T-helper 17 cell (primary cell): ENCODE data around the gene GOLIM4. TPM values are rescaled to one million over a fixed set of nuclear protein-coding genes. Genes with fewer than 3 reads are reported as not detected.

ENCODE experiments used
- ATAC-seq: fragments of 150-1000 bp; cut with Tn5 transposase; 2 replicates; pipeline ENCODE4 v1.10.0; 2021; ENCODE audit warnings: mild to moderate bottlenecking, moderate library complexity
- DNase-seq, 3 donors: peaks; one replicate each; pipeline versions ENCODE4 v3.0.0 to v3.0.0-alpha.2; 2020 to 2021
- H3K9me3 ChIP-seq: one replicate; pipeline ENCODE4 v1.7.0; 2013; ENCODE audit warnings: low read length, mild to moderate bottlenecking; ENCODE audit not compliant: control insufficient read depth, poor library complexity, severe bottlenecking
- H3K27ac Mint-ChIP-seq: one replicate; pipeline ENCODE4 v1.8.0; 2022; ENCODE audit warnings: mild to moderate bottlenecking, moderate library complexity, mixed read lengths
- H3K27me3 Mint-ChIP-seq: one replicate; pipeline ENCODE4 v1.8.0; 2022; ENCODE audit warnings: mixed read lengths
- H3K36me3 Mint-ChIP-seq: one replicate; pipeline ENCODE4 v1.8.0; 2022; ENCODE audit warnings: low read depth, mixed read lengths
- H3K4me1 Mint-ChIP-seq: one replicate; pipeline ENCODE4 v1.8.0; 2022; ENCODE audit warnings: mild to moderate bottlenecking, mixed read lengths
- H3K4me3 Mint-ChIP-seq: one replicate; pipeline ENCODE4 v1.8.0; 2022; ENCODE audit warnings: mild to moderate bottlenecking, moderate library complexity, mixed read lengths
- total RNA-seq, 4 donors: library from RNA in 2 of 4; stranded (reverse) in 2 of 4; gene quantifications; one replicate each; pipeline ENCODE4 v1.2.3 and lab custom pipeline; 2022 to 2026

Gene GOLIM4
- total RNA-seq, 2 donors from 2014 or later, result 1.0 to 1.5 TPM

DNA sequence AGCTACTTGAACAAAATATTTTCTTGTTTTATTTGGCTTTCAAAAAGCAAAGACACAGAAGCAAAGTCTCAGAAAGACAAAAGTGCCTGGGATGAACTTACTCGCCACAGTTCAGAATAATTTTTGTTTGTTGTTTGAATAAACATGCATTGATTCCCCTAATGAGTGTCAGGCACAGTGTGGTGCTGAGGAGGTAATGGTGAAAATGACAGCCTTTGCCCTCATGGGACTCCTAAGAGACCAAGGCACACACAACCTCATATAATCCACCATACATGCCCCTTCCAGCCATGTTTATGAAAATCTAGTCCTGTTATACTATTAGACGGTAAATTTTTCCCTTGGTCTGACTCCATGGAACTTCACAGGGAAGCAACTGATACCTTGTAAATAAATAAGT lies 2.5 kb downstream of the GOLIM4 start:
- peaks cover 55% of the 10 kb centered on the region for H3K27me3 Mint-ChIP-seq

DNA sequence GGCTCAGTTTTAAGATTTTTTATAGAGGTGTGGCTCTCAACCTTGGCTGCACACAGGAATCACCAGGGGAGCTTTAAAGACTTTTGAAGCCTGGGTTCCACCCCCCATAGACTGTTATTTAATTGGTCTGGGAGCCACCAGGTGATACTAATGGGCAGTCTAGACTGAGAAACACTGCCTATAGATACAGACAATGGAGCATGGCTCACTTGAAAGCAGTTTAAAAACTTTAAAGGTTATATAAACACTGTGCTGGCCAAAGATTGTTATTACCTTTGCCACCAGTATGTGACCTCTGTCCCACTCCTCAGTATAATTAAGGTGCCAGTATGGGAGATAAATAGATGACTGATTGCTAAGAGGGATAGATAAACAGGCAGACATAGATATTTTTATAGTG lies 3.8 kb downstream of the GOLIM4 start:
- Mint-ChIP-seq H3K27me3 (peaks cover 51% of the 10 kb centered on the region), H3K27ac (no peak overlapping the region), H3K4me1 (peaks cover 4% of the 10 kb centered on the region), H3K4me3 (no peak overlapping the region), H3K36me3 (no peaks in the 10 kb centered on the region)
- no peaks in the 10 kb centered on the region for H3K9me3 ChIP-seq
- ATAC-seq (no peak), DNase-seq (no peak)

More for the DNA sequence above, 2.5 kb downstream of the GOLIM4 start:
- Mint-ChIP-seq H3K27ac (no peak overlapping the region), H3K4me3 (no peak overlapping the region), H3K36me3 (no peaks in the 10 kb centered on the region), H3K4me1 (peaks cover 4% of the 10 kb centered on the region)
- ATAC-seq (no peak), DNase-seq (no peak)
- H3K9me3 ChIP-seq, result no peaks in the 10 kb centered on the region

GRCh38 chr3:168091302-168091858 lies 4.3 kb downstream of the GOLIM4 start:
- H3K27ac Mint-ChIP-seq, result no peak overlapping the region
- DNase-seq (no peak), ATAC-seq (no peak)
- peaks cover 4% of the 10 kb centered on the region for H3K4me1 Mint-ChIP-seq
- H3K4me3 Mint-ChIP-seq, result no peak overlapping the region
- no peaks in the 10 kb centered on the region for H3K9me3 ChIP-seq
- peaks cover 49% of the 10 kb centered on the region for H3K27me3 Mint-ChIP-seq
- H3K36me3 Mint-ChIP-seq, result no peaks in the 10 kb centered on the region

DNA sequence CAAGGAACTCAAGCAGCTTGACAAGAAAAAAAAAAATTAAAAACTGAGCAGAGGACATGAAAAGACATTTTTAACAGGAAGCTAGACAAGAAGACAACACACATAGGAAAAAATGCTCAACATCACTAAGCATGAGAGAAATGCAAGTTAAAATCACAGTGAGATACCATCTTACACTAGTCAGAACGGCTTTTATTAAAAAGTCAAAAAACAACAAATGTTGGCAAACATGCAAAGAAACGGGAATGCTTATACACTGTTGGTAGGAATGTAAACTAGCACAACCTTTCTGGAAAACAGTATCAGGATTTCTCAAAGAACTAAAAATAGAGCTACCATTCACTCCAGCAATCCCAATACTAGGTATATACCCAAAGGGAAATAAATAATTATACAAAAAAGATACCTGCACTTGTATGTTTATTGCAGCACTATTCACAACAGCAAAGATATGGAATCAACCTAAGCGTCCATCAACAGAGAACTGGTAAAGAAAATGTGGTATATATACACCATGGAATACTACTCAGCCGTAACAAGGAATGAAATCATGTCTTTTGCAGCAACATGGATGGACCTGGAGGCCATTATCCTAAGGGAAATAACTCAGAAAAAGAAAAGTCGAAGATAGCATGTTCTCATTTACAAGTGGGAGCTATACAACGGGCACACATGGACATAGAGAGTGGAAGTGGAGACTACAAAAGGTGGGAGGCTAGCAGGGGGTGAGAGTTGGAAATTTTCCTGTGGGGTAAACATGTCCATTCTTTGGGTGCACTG lies 5.2 kb downstream of the GOLIM4 start:
- Mint-ChIP-seq H3K27ac (no peak overlapping the region), H3K36me3 (no peaks in the 10 kb centered on the region), H3K27me3 (peaks cover 45% of the 10 kb centered on the region), H3K4me3 (no peak overlapping the region), H3K4me1 (peaks cover 1% of the 10 kb centered on the region)
- ATAC-seq (no peak), DNase-seq (no peak)
- no peaks in the 10 kb centered on the region for H3K9me3 ChIP-seq

DNA sequence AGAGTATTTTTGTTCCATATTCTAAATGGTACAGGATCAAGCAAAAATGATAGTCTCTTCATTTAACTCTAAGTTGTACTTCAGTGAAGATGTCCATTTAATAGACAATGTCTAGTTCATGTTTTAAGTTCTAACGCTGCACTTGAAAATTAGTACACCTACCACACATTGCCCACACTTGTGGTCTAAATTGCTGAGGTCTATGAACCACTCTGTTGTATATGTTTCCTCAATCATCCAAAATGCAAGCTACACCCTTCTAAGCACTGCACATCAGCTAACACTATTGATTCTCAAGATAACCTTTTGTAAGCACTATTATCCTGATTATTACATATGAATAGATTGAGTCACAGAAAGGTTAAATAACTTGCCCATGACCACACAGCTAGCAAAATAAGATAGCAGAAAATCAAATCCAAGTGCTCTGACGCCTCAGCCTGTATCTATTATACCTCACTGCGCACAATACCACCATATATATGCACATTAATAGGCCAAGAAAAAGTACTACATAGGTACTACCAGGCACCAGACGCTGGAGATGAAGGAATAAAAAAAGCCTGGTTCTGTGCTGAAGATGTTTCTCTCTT lies 6.4 kb downstream of the GOLIM4 start:
- no peaks in the 10 kb centered on the region for H3K9me3 ChIP-seq
- ATAC-seq (no peak), DNase-seq (no peak)
- Mint-ChIP-seq H3K36me3 (no peaks in the 10 kb centered on the region), H3K27me3 (peaks cover 40% of the 10 kb centered on the region), H3K4me3 (no peak overlapping the region), H3K4me1 (no peaks in the 10 kb centered on the region), H3K27ac (no peak overlapping the region)

- H3K4me3 Mint-ChIP-seq, result no peak overlapping the region
- ATAC-seq (no peak), DNase-seq (no peak)
- H3K9me3 ChIP-seq, result no peaks in the 10 kb centered on the region
- H3K27ac Mint-ChIP-seq, result no peak overlapping the region
- H3K4me1 Mint-ChIP-seq, result no peaks in the 10 kb centered on the region
- H3K27me3 Mint-ChIP-seq, result peaks cover 34% of the 10 kb centered on the region
- no peaks in the 10 kb centered on the region for H3K36me3 Mint-ChIP-seq
These were observed 7.5 kb downstream of the GOLIM4 start for GRCh38 chr3:168088106-168088720.

DNA sequence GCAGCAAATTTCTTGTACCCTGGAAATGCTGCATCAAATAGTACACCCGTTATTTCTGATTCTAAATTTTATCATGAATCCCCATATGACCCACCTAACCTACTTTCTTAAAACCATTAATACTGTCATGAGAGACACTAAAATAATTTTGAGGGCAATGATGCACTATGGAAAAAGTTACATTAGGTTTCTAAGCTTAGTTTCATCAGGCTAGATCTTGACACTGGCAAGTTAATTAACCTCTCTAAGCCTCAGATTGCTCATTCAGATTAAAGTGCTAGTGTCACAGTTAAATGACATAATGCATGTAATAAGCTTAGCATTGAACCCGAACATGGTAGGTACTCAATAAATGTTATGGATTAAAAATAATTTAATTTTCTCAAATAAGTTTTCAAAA lies 8.2 kb downstream of the GOLIM4 start:
- no peaks in the 10 kb centered on the region for H3K4me1 Mint-ChIP-seq
- ATAC-seq (no peak), DNase-seq (no peak)
- H3K4me3 Mint-ChIP-seq, result no peak overlapping the region
- no peaks in the 10 kb centered on the region for H3K36me3 Mint-ChIP-seq
- no peaks in the 10 kb centered on the region for H3K9me3 ChIP-seq
- H3K27me3 Mint-ChIP-seq, result peaks cover 27% of the 10 kb centered on the region
- no peak overlapping the region for H3K27ac Mint-ChIP-seq

- ATAC-seq (no peak), DNase-seq (no peak)
- H3K27ac Mint-ChIP-seq, result no peak overlapping the region
- H3K9me3 ChIP-seq, result no peaks in the 10 kb centered on the region
- H3K4me1 Mint-ChIP-seq, result no peaks in the 10 kb centered on the region
- H3K27me3 Mint-ChIP-seq, result peaks cover 19% of the 10 kb centered on the region
- H3K4me3 Mint-ChIP-seq, result no peak overlapping the region
- no peaks in the 10 kb centered on the region for H3K36me3 Mint-ChIP-seq
These were observed 9.0 kb downstream of the GOLIM4 start for GRCh38 chr3:168086541-168087260.

DNA sequence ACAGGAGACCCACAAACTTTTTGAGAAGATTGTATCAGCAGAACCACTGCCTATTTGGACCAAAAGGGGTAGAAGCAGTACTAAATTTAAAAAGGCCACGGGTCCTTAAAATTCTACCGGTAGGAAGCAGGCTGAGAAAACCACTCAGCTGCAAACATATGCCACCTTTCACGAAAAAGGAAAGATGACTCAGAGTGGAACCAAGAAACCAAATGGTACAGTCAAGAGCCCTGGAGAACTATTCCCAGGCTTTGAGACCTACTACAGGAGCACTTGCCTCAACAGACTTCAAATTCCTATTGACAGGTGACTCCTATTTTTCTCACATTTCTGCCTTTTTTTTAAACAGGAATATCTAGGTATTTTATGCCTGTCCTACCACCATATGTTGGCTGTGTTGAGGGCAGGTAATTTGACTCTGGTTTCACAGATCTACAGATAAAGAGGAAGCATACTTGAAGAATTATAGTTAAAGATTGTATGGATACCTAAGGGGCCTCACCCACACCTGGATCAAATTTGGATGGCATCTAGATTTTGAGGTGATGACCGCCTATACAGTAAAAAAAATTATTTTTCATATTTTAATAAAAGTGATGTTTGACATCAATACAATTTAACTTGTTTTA lies 10.1 kb downstream of the GOLIM4 start:
- H3K27me3 Mint-ChIP-seq, result peaks cover 14% of the 10 kb centered on the region
- H3K36me3 Mint-ChIP-seq, result no peaks in the 10 kb centered on the region
- DNase-seq (no peak), ATAC-seq (no peak)
- no peak overlapping the region for H3K27ac Mint-ChIP-seq
- no peak overlapping the region for H3K4me3 Mint-ChIP-seq
- H3K9me3 ChIP-seq, result no peaks in the 10 kb centered on the region
- H3K4me1 Mint-ChIP-seq, result no peaks in the 10 kb centered on the region

GRCh38 chr3:168083906-168084305 lies 11.8 kb downstream of the GOLIM4 start:
- no peaks in the 10 kb centered on the region for H3K36me3 Mint-ChIP-seq
- no peak overlapping the region for H3K27ac Mint-ChIP-seq
- H3K9me3 ChIP-seq, result no peaks in the 10 kb centered on the region
- H3K27me3 Mint-ChIP-seq, result peaks cover 6% of the 10 kb centered on the region
- ATAC-seq, result no peak
- DNase-seq, result no peak
- H3K4me1 Mint-ChIP-seq, result no peaks in the 10 kb centered on the region
- H3K4me3 Mint-ChIP-seq, result no peak overlapping the region

DNA sequence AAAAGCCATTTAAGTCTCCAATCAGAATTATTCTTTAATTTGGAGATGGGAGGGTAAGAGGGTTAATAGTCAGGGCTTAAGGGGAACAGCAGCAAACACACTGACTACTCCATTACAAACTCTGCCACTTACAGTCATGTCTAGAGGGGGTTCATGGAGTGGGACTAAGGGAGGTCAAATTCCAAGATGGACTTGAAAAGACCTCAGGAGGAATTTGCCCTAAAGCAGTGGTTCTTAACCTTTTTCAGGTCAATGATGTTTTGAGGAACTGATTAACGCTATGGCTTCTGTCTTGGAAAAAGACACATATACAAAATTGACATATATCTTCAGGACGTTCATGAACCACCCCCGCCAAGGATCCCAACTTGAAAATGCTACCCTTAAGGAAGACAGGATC lies 13.9 kb downstream of the GOLIM4 start:
- H3K27ac Mint-ChIP-seq, result no peak overlapping the region
- H3K36me3 Mint-ChIP-seq, result no peaks in the 10 kb centered on the region
- no peaks in the 10 kb centered on the region for H3K9me3 ChIP-seq
- ATAC-seq (no peak), DNase-seq (no peak)
- H3K27me3 Mint-ChIP-seq, result no peaks in the 10 kb centered on the region
- no peaks in the 10 kb centered on the region for H3K4me1 Mint-ChIP-seq
- H3K4me3 Mint-ChIP-seq, result no peak overlapping the region

- no peak overlapping the region for H3K27ac Mint-ChIP-seq
- ATAC-seq (no peak), DNase-seq (no peak)
- no peaks in the 10 kb centered on the region for H3K9me3 ChIP-seq
- H3K4me3 Mint-ChIP-seq, result no peak overlapping the region
- no peaks in the 10 kb centered on the region for H3K4me1 Mint-ChIP-seq
- H3K36me3 Mint-ChIP-seq, result no peaks in the 10 kb centered on the region
- no peaks in the 10 kb centered on the region for H3K27me3 Mint-ChIP-seq
These were observed 14.5 kb downstream of the GOLIM4 start for GRCh38 chr3:168081171-168081771.
